GM21576 (cell line): ENCODE measurements around the gene ZAR1.
A peak's percentile ranks its signal among the peaks of the same experiment; 100 is the strongest.

ENCODE experiments used
- ATAC-seq: cut with Tn5 transposase; IDR thresholded peaks from one replicate; pipeline ENCODE4 v1.9.1; 2021; ENCODE audit warnings: mild to moderate bottlenecking, moderate library complexity; ENCODE audit not compliant: unreplicated experiment

Gene ZAR1

DNA sequence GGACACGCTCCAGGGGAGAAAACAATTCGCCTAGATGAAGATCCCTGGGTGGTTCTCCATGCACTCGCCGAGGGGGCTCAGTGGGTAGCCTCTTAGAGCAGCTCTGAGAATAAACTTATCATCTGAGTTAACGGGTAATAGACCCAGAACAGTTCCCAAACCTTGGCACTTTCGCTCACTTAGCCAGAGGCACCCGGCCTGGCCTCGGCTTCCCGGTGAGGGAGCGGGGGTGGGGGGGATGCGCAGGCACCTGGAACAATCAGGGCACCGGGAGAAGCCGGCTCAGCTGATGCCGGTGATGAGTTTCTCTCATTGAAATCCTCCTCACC is 405 bp upstream of the ZAR1 start:
- no peak for ATAC-seq

DNA sequence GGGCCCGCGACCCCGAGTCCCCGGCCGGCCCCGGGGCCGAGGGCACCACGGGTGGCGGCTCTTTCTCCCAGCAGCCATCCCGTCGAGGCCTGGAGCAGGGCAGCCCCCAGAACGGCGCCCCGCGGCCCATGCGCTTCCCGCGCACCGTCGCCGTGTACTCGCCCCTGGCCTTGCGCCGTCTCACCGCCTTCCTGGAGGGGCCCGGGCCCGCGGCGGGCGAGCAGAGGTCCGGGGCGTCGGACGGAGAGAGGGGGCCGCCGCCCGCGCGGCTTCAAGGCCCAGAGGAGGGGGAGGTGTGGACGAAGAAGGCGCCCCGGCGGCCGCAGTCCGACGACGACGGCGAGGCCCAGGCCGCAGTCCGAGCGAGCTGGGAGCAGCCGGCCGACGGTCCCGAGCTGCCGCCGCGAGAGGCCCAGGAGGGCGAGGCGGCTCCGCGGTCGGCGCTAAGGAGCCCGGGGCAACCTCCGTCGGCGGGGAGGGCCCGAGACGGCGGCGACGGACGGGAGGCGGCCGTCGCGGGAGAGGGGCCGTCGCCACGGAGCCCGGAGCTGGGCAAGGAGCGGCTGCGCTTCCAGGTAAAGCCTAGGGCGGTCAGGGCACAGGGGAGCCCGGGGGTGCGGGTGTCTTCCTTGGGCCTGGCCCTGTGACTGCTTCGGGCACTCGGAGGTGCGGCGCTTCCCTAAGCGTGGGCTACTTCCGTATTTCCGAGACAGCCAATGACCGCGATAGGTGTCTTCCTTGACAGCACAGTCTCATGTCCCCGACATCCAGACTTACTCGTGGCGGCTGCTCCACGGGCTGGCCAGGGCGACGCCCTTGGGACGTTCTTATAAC is 845 bp downstream of the ZAR1 start:
- no peak for ATAC-seq

- no peak for ATAC-seq
These were observed 1.6 kb downstream of the ZAR1 start for GRCh38 chr4:48491514-48492176.

DNA sequence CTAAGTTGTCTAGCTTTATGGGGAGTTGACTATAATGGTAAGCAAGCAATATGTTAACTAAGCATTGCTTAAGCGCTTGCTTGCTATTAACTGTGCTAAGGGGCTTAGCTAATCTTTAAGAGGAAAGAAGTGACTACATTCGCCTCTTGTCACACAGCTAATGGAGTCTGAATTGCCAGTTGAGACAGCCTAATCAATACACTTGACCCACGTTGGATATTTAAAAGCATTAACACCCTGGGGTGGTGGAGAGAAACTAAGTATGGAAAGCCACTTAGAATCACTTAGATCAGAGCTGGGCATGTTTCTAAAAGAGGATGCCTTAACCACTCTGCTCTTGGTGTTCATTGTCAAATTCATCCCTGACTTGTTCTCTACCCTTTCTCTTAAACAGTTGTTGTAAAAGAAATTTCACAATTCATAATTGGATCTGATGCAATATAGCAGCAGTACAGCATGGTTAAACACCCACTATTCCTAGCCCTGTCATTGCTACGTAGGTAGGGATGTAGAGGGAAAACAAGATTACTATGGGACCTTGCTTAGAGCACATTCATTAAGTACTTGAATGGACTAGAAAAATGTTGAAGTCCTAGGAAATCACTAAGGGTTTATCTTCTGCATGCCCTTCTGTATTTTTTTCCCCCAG is 3.5 kb downstream of the ZAR1 start:
- no peak for ATAC-seq

DNA sequence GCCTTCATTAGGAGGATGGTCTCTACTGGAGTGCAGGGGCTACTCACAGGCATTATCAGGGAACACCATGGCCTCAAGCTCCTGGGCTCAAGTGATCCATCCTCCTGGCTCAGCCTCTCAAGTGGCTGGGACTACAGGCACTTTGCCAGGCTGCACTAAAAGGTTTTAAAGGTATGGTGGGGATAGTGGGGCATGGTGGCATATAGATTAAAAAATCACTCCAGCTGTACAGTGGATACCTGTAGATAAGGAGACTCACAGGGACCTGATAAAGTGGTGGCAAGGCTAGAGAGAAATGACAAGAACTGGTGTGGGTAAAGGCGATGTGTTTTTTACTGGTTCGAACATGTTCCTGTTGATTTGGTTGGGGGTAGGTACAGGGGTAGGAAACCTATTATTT is 5.9 kb downstream of the ZAR1 start:
- no peak for ATAC-seq

DNA sequence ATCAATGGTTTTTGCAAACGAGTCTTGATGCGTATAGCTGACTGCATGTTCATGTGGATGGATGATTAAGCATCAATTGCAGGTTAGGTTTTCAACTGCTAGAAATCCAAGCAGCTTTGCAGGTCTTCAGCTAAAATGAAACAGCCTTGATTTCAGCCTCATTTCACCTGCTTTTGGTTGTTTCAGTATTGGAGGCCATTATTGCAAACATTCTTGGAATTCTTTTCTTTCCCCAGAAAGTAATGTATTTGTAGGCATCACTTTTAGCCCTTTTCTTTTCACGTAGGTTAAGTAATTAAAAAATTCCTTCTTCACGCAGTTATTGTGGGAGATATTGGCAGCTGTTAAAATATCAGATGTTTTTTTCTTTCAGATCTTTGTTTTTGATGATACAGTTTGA is 8.8 kb downstream of the ZAR1 start:
- no peak for ATAC-seq

- peak; percentile 76 for ATAC-seq
These were observed 9.6 kb downstream of the ZAR1 start for GRCh38 chr4:48499551-48500066.

DNA sequence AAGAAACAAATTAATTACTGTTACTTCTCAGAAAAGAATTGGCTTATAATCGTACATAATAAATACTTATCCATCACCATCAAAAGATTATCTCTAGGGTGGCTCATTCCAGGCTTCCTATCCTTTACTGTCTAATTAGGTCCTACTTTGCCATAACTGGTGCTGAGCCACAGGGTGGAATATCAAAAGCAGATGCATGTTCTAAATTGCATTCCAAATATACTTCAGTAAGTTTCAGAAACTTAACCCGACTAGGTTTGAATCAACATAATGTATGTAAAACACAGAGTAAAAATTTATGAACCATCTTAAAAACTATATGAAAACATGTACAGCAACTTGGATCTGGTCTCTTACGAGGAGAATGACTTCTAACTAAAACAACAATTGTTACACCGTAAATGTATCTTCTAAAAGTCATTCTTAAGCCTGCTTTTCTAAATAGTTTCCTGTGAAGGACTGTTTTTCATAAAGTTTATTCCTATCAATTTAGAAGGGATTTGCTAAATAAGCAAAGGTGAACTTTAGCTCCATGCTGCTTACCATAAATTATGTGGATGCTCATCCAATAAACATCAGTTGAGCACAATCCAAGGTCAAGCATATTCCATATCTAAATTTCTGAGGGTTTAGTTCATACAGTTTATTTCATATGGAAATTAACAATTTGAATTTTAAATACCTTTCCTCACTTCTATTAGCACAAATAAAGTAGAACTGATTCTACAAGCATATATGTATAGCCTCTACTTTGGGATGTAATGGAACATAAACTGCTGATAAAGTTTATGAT is 13.4 kb downstream of the ZAR1 start:
- ATAC-seq, result no peak

- ATAC-seq, result no peak
These were observed 13.9 kb downstream of the ZAR1 start for GRCh38 chr4:48504026-48504330.

GRCh38 chr4:48504352-48504751 is 14.3 kb downstream of the ZAR1 start:
- no peak for ATAC-seq

DNA sequence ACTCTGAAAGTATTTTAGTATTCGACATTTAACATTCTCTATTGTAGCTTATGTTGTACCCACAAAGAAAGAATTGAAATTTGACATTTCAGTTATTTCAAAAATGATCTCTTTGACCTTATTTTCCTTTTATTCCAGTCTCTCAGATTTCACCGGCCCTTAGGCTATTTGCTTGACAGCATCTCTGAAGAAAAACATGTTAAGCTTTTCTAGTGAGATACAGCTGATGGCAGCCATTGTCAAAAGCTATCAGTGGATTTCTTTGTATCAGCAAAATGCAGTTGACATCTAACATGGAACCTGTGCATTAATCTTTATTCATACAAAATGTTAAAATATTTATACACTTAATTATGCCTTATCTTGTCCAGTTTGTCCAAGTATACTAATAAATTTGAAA is 16.7 kb downstream of the ZAR1 start:
- ATAC-seq, result no peak

- ATAC-seq, result no peak
These were observed 19.5 kb downstream of the ZAR1 start for GRCh38 chr4:48509543-48509942.

GRCh38 chr4:48518143-48518542 is 28.1 kb downstream of the ZAR1 start:
- ATAC-seq, result no peak

DNA sequence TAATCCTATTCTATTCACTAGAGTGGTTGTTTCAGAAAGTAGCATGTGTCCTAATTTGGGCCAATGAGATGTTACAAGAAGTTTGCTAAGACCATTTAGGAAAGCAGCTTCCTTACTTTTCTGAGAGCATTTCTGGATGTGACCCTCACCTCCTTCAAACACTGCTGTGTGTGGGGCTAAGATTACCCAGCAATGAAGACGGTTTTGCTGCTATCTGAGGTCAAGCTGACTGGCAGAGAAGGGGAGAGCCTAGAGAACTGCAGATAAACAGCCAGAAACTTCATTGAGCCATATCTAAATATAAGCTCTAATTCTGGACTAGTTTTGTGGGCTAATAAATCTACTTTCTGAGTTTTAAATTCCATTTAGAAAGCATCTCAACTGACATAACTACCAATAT is 36.4 kb downstream of the ZAR1 start:
- ATAC-seq, result no peak

GRCh38 chr4:48538358-48538757 is 48.3 kb downstream of the ZAR1 start:
- ATAC-seq, result no peak

GRCh38 chr4:48539597-48539996 is 49.5 kb downstream of the ZAR1 start:
- ATAC-seq, result no peak

DNA sequence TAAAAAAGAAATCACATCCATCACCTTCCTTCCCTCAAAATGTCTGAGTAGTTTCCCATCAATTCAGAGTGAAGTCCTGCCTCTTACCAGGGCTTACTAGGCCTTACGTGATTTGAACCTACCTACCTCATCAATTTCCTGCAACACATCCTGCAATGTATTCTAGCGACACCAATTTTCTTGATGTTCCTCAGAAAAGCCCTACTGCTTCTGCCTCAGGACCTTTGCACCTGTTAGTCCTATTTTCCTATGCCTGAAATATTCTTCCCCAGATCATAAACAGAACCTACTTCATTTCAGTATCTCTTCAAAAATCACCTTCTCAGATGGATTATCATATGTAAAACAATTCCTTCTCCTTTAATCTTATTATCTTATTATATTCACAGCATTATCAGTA is 52.8 kb downstream of the ZAR1 start:
- no peak for ATAC-seq

DNA sequence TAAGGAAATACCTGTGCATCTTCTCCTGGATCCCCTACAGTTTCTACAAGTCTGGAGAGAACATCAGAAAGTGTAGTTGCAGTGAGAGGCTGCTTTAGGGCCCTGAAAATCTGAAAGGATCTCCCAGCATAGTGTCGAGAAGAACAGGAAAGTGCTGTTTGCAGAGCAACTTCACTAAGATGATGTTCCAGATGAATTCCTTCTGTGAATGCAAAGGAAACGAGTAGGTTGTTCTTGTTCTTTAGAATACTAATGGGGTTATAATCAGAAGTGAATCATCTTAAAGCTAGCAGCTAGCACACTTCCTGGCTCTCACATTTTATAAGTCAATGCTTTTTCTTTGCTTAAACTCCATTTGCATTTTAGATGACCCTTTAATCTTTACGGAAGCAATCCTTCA is 53.7 kb downstream of the ZAR1 start:
- no peak for ATAC-seq
